Epithelial cell of proximal tubule (primary cell): ENCODE results near the gene LCLAT1. TPM values are rescaled to one million over a fixed set of nuclear protein-coding genes. Genes with fewer than 3 reads are reported as not detected.
"Not testable (repeated sequence)": the region's sequence is repeated elsewhere in the genome, so short reads cannot be mapped to it uniquely, and the experiment has no call there.

Experiments
- DNase-seq: peaks from one replicate; pipeline ENCODE4 v3.0.0-alpha.2; 2011; ENCODE audit warnings: low read depth
- H3K4me3 ChIP-seq: 2 replicates; pipeline ENCODE4 v1.5.1; 2011; ENCODE audit warnings: low read depth, mild to moderate bottlenecking, low read length
- CTCF ChIP-seq: conservative IDR thresholded peaks from 2 replicates; pipeline ENCODE4 v1.5.1; 2012; ENCODE audit warnings: low read depth, mild to moderate bottlenecking, low read length
- total RNA-seq: library from RNA; depleted of rRNA; stranded (reverse); fragments of >200 nt; gene quantifications from 2 replicates; pipeline ENCODE4 v1.2.3, GENCODE V29; 2015

The LCLAT1 gene
- total RNA-seq, 1 donor from 2014 or later: 13.4 TPM

GRCh38 chr2:30493440-30493839 is 46.4 kb downstream of the LCLAT1 start:
- no peak for TF ChIP-seq CTCF

GRCh38 chr2:30495896-30496295 is 48.9 kb downstream of the LCLAT1 start:
- not testable (repeated sequence) for DNase-seq, H3K4me3 ChIP-seq

More at GRCh38 chr2:30493440-30493839, 46.4 kb downstream of the LCLAT1 start:
- H3K4me3 ChIP-seq: no peak overlapping the region
- no peak for DNase-seq

GRCh38 chr2:30499681-30500080 is 52.6 kb downstream of the LCLAT1 start:
- no peak for TF ChIP-seq CTCF
- no peak overlapping the region for H3K4me3 ChIP-seq
- DNase-seq: no peak

- no peak for TF ChIP-seq CTCF
- no peak overlapping the region for H3K4me3 ChIP-seq
Observed at GRCh38 chr2:30500699-30501098, 53.7 kb downstream of the LCLAT1 start.

GRCh38 chr2:30502310-30502709 is 55.3 kb downstream of the LCLAT1 start:
- H3K4me3 ChIP-seq: no peak overlapping the region
- no peak for TF ChIP-seq CTCF
- no peak for DNase-seq

More at GRCh38 chr2:30500699-30501098, 53.7 kb downstream of the LCLAT1 start:
- DNase-seq: no peak

GRCh38 chr2:30503007-30503694 is 56.1 kb downstream of the LCLAT1 start:
- peak; percentile 18 for TF ChIP-seq CTCF
- no peak overlapping the region for H3K4me3 ChIP-seq
- DNase-seq: no peak

GRCh38 chr2:30503695-30504052 is 56.6 kb downstream of the LCLAT1 start:
- no peak for TF ChIP-seq CTCF
- DNase-seq: no peak
- no peak overlapping the region for H3K4me3 ChIP-seq
